K562 (cell line): ENCODE data around the gene FAM131C. TPM values are rescaled to one million over a fixed set of nuclear protein-coding genes. Genes with fewer than 3 reads are reported as not detected.

ENCODE experiments used
- ADNP ChIP-seq: fragments of 200-800 bp; sonication (Bioruptor generic); IDR thresholded peaks from 2 replicates; pipeline ENCODE4 v1.6.1; 2016; ENCODE audit warnings: missing genetic modification characterization, missing compliant biosample characterization
- CBFB ChIP-seq: sonication (generic); formaldehyde crosslinking; IDR thresholded peaks from 2 replicates; pipeline ENCODE4 v1.4.0; 2020; ENCODE audit warnings: mild to moderate bottlenecking, missing genetic modification reagents
- ESRRB ChIP-seq: fragments of 250-450 bp; sonication (Bioruptor Pico); IDR thresholded peaks from 2 replicates; pipeline ENCODE4 v1.5.0; 2020; ENCODE audit warnings: mild to moderate bottlenecking, moderate library complexity, borderline replicate concordance
- FOXP1 ChIP-seq: sonication (generic); formaldehyde crosslinking; IDR thresholded peaks from 2 replicates; pipeline ENCODE4 v1.8.0; 2022; ENCODE audit warnings: mild to moderate bottlenecking, missing genetic modification reagents
- GABPB1 ChIP-seq: sonication (generic); formaldehyde crosslinking; IDR thresholded peaks from 2 replicates; pipeline ENCODE4 v1.8.0; 2022; ENCODE audit warnings: mild to moderate bottlenecking, missing genetic modification reagents
- HDAC3 ChIP-seq: fragments of 450-650 bp; IDR thresholded peaks from 2 replicates; pipeline ENCODE4 v1.6.1; 2018; ENCODE audit warnings: borderline replicate concordance, mild to moderate bottlenecking, moderate library complexity; ENCODE audit not compliant: partially characterized antibody
- HLTF ChIP-seq: fragments of 450-650 bp; IDR thresholded peaks from 2 replicates; pipeline ENCODE4 v1.6.1; 2016
- HOMEZ ChIP-seq: fragments of 250-450 bp; sonication (Bioruptor Pico); IDR thresholded peaks from 2 replicates; pipeline ENCODE4 v1.4.0; 2020; ENCODE audit warnings: mild to moderate bottlenecking, moderate library complexity
- MBD2 ChIP-seq: sonication (generic); IDR thresholded peaks from 2 replicates; pipeline ENCODE4 v1.6.1; 2016; ENCODE audit warnings: low read depth, borderline replicate concordance
- MCM2 ChIP-seq: fragments of 450-650 bp; IDR thresholded peaks from 2 replicates; pipeline ENCODE4 v1.6.1; 2017; ENCODE audit warnings: low read depth, mild to moderate bottlenecking
- MEF2D ChIP-seq: conservative IDR thresholded peaks from 2 replicates; pipeline ENCODE4 v1.6.1; 2016; ENCODE audit warnings: low read depth, missing genetic modification characterization, missing compliant biosample characterization
- NCOA2 ChIP-seq, 2 experiments: fragments of 450-650 bp; IDR thresholded peaks; 2 replicates each; pipeline ENCODE4 v1.6.1; 2018; ENCODE audit warnings: mild to moderate bottlenecking in 2 of 2, moderate library complexity in 1 of 2; ENCODE audit not compliant: partially characterized antibody in 2 of 2
- NUFIP1 ChIP-seq: fragments of 450-650 bp; IDR thresholded peaks from 2 replicates; pipeline ENCODE4 v1.6.1; 2018; ENCODE audit not compliant: partially characterized antibody
- PTRF ChIP-seq: fragments of 450-650 bp; IDR thresholded peaks from 2 replicates; pipeline ENCODE4 v1.6.1; 2016; ENCODE audit warnings: mild to moderate bottlenecking, missing genetic modification characterization, missing compliant biosample characterization
- RBM25 ChIP-seq: fragments of 200-400 bp; formaldehyde crosslinking; IDR thresholded peaks from 2 replicates; pipeline ENCODE4 v1.6.1; 2018; ENCODE audit warnings: low read length, low read depth, moderate library complexity; ENCODE audit not compliant: severe bottlenecking
- TOE1 ChIP-seq, 2 experiments: fragments of 450-650 bp in 1 of 2; sonication (generic) in 1 of 2; formaldehyde crosslinking in 1 of 2; IDR thresholded peaks; 2 replicates each; pipeline versions ENCODE4 v1.7.1 to v1.8.0; 2016 to 2022; ENCODE audit warnings: borderline replicate concordance in 2 of 2, mild to moderate bottlenecking in 2 of 2, antibody characterized with exemption in 1 of 2, inconsistent platforms in 1 of 2, low read depth in 1 of 2, missing genetic modification reagents in 1 of 2, moderate library complexity in 1 of 2
- TRIM28 ChIP-seq: fragments of 450-650 bp; IDR thresholded peaks from 2 replicates; pipeline ENCODE4 v1.6.1; 2017
- UBTF ChIP-seq, 2 experiments: IDR thresholded peaks; 2 replicates each; pipeline ENCODE4 v1.6.1; 2012; ENCODE audit warnings: improper control_type of control experiment in 2 of 2, low read depth in 2 of 2, low read length in 2 of 2, borderline replicate concordance in 1 of 2
- ZBTB5 ChIP-seq: fragments of 450-650 bp; IDR thresholded peaks from 2 replicates; pipeline ENCODE4 v1.6.1; 2017; ENCODE audit warnings: antibody characterized with exemption
- ZNF76 ChIP-seq: fragments of 250-450 bp; sonication (Bioruptor Pico); IDR thresholded peaks from 2 replicates; pipeline ENCODE4 v1.4.0; 2020; ENCODE audit warnings: mild to moderate bottlenecking, moderate library complexity, borderline replicate concordance
- ZNF778 ChIP-seq: fragments of 450-650 bp; formaldehyde crosslinking; IDR thresholded peaks from 2 replicates; pipeline ENCODE4 v1.4.0; 2020; ENCODE audit warnings: mild to moderate bottlenecking, moderate library complexity
- ZNF780A ChIP-seq: fragments of 250-450 bp; sonication (Bioruptor Pico); IDR thresholded peaks from 2 replicates; pipeline ENCODE4 v1.5.0; 2021; ENCODE audit warnings: mild to moderate bottlenecking
- polyA plus RNA-seq, 8 experiments: library from polyadenylated mRNA; depleted of rRNA in 4 of 8; stranded (reverse) in 5 of 8; unstranded in 3 of 8; fragments of >200 nt; fragmentation: Nextera tagmentation in 2 of 8; fragmentation: Illumina TruSeq in 1 of 8; extraction: Ambion mirVana in 2 of 8; extraction: Trizol in 1 of 8; gene quantifications; 2 replicates each; pipeline versions ENCODE4 v1.2.1 to v1.2.3, GENCODE V29; 2011 to 2014; ENCODE audit warnings: inconsistent platforms in 1 of 8, missing spikeins in 1 of 8
- total RNA-seq, 7 experiments: library from RNA; depleted of rRNA in 6 of 7; stranded (reverse); fragments of >200 nt in 6 of 7; fragmentation: Illumina TruSeq in 2 of 7; extraction: Trizol in 2 of 7; gene quantifications; 2 replicates each; pipeline versions ENCODE4 v1.2.1 to v1.2.3, GENCODE V29; 2011 to 2021; ENCODE audit warnings: low replicate concordance in 1 of 7

The FAM131C gene
- total and polyA plus RNA-seq, 9 of the 15 experiments (the other 6 are each of a cell fraction or from before 2014, with no cell fraction given), result 0.10 to 0.29 (median 0.16) TPM; not detected in 6

DNA sequence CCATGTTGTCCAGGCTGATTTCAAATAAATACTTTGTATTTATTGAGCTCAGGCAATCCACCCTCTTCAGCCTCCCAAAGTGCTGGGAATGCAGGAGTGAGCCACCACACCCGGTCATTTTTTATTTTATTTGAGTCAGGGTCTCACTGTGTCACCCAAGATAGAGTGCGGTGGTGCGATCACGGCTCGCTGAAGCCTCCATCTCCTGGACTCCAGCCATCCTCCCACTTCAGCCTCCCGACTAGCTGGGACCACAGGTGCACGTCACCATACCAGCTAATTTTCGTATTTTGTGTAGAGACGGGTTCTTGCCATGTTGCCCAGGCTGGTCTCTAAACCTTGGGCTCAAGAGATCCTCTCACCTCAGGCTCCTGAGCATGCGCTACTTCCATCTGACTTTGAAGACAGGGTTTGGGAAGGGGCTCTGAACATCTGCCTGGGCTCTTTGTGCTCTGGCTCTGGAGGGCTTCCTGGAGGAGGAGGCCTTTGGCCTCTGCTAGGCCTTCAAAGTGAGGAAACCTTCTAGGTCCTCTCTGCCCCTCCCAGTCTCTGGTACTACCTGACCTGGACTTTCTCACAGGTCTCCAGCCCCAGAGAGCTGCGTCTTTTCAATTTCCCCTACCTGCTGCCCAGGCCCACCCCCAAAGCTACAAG is 61.4 kb downstream of the FAM131C start (continued):
- TF ChIP-seq MEF2D (tag) (no peak), ADNP (tag) (peak; percentile 69), MBD2 (no peak), NCOA2 (IDR thresholded peaks at IDR 0.05; ENCODE audit: partially characterized antibody in 2 of 2) (no peak), FOXP1 (CRISPR knock-in tag) (0 out of 2 replicates have a peak, but pooled peaks have one; percentile 36), CBFB (CRISPR knock-in tag) (0 out of 2 replicates have a peak, but pooled peaks have one; percentile 11), TRIM28 (no peak), ZBTB5 (no peak), HDAC3 (no peak), RBM25 (peak; percentile 66), MCM2 (no peak), ZNF76 (CRISPR knock-in tag) (no peak), NUFIP1 (no peak), UBTF (IDR thresholded peaks at IDR 0.05; ENCODE audit: borderline replicate concordance in 1 of 2, low read depth in 2 of 2, low read length in 2 of 2) (no peak), GABPB1 (CRISPR knock-in tag) (no peak), HOMEZ (CRISPR knock-in tag) (no peak), ESRRB (CRISPR knock-in tag) (no peak), PTRF (tag) (no peak), ZNF780A (CRISPR knock-in tag) (no peak), ZNF778 (CRISPR knock-in tag) (no peak), TOE1 (IDR thresholded peaks at IDR 0.05; ENCODE audit: borderline replicate concordance) (no peak), TOE1 (CRISPR knock-in tag; IDR thresholded peaks at IDR 0.05; ENCODE audit: borderline replicate concordance, low read depth) (no peak), HLTF (no peak)
